SU-DHL-6 (cell line): ENCODE measurements around the gene AGO3.

ENCODE experiments used
- H2AFZ ChIP-seq: fragments of 200-600 bp; sonication (generic); 2 replicates; pipeline ENCODE4 v1.6.1; 2014; ENCODE audit warnings: low read depth, mild to moderate bottlenecking, moderate library complexity, mixed read lengths, antibody characterized with exemption, low read length; ENCODE audit not compliant: severe bottlenecking
- H3F3A ChIP-seq: fragments of 200-600 bp; shearing (Covaris generic); 2 replicates; pipeline ENCODE4 v1.6.0; 2016; ENCODE audit warnings: antibody characterized with exemption, mild to moderate bottlenecking; ENCODE audit not compliant: insufficient read depth
- H3K27ac ChIP-seq: fragments of 200-600 bp; sonication (generic); 2 replicates; pipeline ENCODE4 v1.5.1; 2016; ENCODE audit warnings: low read depth, mild to moderate bottlenecking, low read length, moderate library complexity, mixed read lengths
- H3K27me3 ChIP-seq: fragments of 200-600 bp; sonication (generic), shearing (Covaris generic); 2 replicates; pipeline ENCODE4 v1.6.0; 2014; ENCODE audit warnings: mild to moderate bottlenecking, low read length
- H3K36me3 ChIP-seq: fragments of 200-600 bp; sonication (generic); 2 replicates; pipeline ENCODE4 v1.6.1; 2014; ENCODE audit warnings: mild to moderate bottlenecking, low read length, mixed read lengths
- H3K4me2 ChIP-seq: fragments of 300-600, 200-600 bp; shearing (Covaris generic), sonication (generic); 2 replicates; pipeline ENCODE4 v1.6.0; 2014; ENCODE audit warnings: low read length, low read depth, mild to moderate bottlenecking; ENCODE audit not compliant: poor library complexity, severe bottlenecking
- H3K4me3 ChIP-seq: fragments of 200-600 bp; sonication (generic); 2 replicates; pipeline ENCODE4 v1.5.1; 2014; ENCODE audit warnings: antibody characterized with exemption, low read length, mild to moderate bottlenecking, mixed read lengths; ENCODE audit not compliant: insufficient read depth, poor library complexity, severe bottlenecking
- H3K79me2 ChIP-seq: fragments of 200-600 bp; sonication (generic); 2 replicates; pipeline ENCODE4 v1.6.1; 2014; ENCODE audit warnings: mild to moderate bottlenecking, low read length, moderate library complexity; ENCODE audit not compliant: insufficient read depth
- H3K9ac ChIP-seq: fragments of 200-600 bp; sonication (generic); 2 replicates; pipeline ENCODE4 v1.7.0; 2014; ENCODE audit warnings: mild to moderate bottlenecking, low read length
- H3K9me2 ChIP-seq: fragments of 200-600 bp; sonication (generic); replicated peaks from 2 replicates; pipeline ENCODE4 v1.6.1; 2014; ENCODE audit warnings: low read length; ENCODE audit not compliant: insufficient read depth
- H3K9me3 ChIP-seq: fragments of 200-600 bp; sonication (generic); 2 replicates; pipeline ENCODE4 v1.6.1; 2014; ENCODE audit warnings: low read length, mixed read lengths; ENCODE audit not compliant: insufficient read depth
- H4K20me1 ChIP-seq: fragments of 200-600 bp; sonication (generic); 2 replicates; pipeline ENCODE4 v1.6.1; 2014; ENCODE audit warnings: low read depth, mild to moderate bottlenecking, antibody characterized with exemption, low read length, moderate library complexity, mixed read lengths
- CTCF ChIP-seq: fragments of 200-600 bp; sonication (generic); IDR thresholded peaks from one replicate; pipeline ENCODE4 v1.5.1; 2017; ENCODE audit warnings: antibody characterized with exemption, mild to moderate bottlenecking, low read length, moderate library complexity; ENCODE audit not compliant: insufficient read depth, poor library complexity, severe bottlenecking
- EZH2phosphoT487 ChIP-seq: fragments of 200-600 bp; sonication (generic), shearing (Covaris generic); conservative IDR thresholded peaks from 2 replicates; pipeline ENCODE4 v1.6.1; 2018; ENCODE audit warnings: mild to moderate bottlenecking, antibody characterized with exemption, low read length, moderate library complexity, mixed read lengths

The AGO3 gene

GRCh38 chr1:36068866-36069265, 138.0 kb downstream of the AGO3 start:
- H3K4me2 ChIP-seq: no peak overlapping the region
- H3K79me2 ChIP-seq: no peaks in the 10 kb centered on the region
- H3K36me3 ChIP-seq: no peaks in the 10 kb centered on the region
- H3F3A ChIP-seq: no peaks in the 10 kb centered on the region
- H3K4me3 ChIP-seq: no peak overlapping the region
- H3K27me3 ChIP-seq: no peaks in the 10 kb centered on the region
- H3K9me2 ChIP-seq: no peaks in the 10 kb centered on the region
- H3K27ac ChIP-seq: no peak overlapping the region
- H3K9me3 ChIP-seq: no peaks in the 10 kb centered on the region
- TF ChIP-seq EZH2phosphoT487 (no peak), CTCF (no peak)
- no peaks in the 10 kb centered on the region for H4K20me1 ChIP-seq
- no peak overlapping the region for H2AFZ ChIP-seq
- H3K9ac ChIP-seq: no peak overlapping the region

- Histone ChIP-seq H3K36me3 (no peaks in the 10 kb centered on the region), H4K20me1 (no peaks in the 10 kb centered on the region), H3K9me3 (no peaks in the 10 kb centered on the region), H3K27me3 (no peaks in the 10 kb centered on the region), H3K27ac (no peak overlapping the region), H3K4me2 (no peak overlapping the region), H3K79me2 (no peaks in the 10 kb centered on the region), H2AFZ (no peak overlapping the region), H3K9ac (no peak overlapping the region), H3K4me3 (no peak overlapping the region), H3K9me2 (no peaks in the 10 kb centered on the region), H3F3A (no peaks in the 10 kb centered on the region)
- TF ChIP-seq CTCF (no peak), EZH2phosphoT487 (no peak)
These were observed 139.4 kb downstream of the AGO3 start for GRCh38 chr1:36070349-36070748.

GRCh38 chr1:36076979-36077573, 146.2 kb downstream of the AGO3 start:
- no peaks in the 10 kb centered on the region for H3K9me3 ChIP-seq
- H3K27ac ChIP-seq: no peak overlapping the region
- no peaks in the 10 kb centered on the region for H3K36me3 ChIP-seq
- TF ChIP-seq EZH2phosphoT487 (no peak), CTCF (no peak)
- no peak overlapping the region for H3K4me2 ChIP-seq
- no peak overlapping the region for H3K4me3 ChIP-seq
- no peaks in the 10 kb centered on the region for H3K9me2 ChIP-seq
- H3K9ac ChIP-seq: no peak overlapping the region
- no peaks in the 10 kb centered on the region for H3F3A ChIP-seq
- no peaks in the 10 kb centered on the region for H3K79me2 ChIP-seq
- H2AFZ ChIP-seq: no peak overlapping the region
- H4K20me1 ChIP-seq: no peaks in the 10 kb centered on the region
- H3K27me3 ChIP-seq: no peaks in the 10 kb centered on the region
